ENCODE results near the gene ATXN1.

DNA sequence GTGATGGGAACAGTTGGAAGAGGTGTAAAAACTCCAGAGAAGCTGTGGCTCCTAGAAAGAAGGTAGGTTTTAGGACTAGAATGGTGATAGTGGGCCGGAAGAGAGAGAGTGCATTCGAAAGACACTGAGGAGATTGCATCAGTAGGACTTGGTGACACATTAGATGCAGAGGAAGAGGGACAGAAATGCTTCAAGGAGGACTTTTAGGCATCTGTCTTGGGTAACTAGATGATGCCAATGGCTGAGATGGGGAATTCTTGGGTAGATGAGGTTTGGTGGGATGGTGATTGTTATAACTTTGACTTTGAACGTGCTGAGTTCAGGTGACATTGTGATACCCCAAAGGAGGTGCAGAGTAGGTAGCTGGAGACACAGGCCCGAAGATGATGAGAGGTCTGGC lies 326.4 kb downstream of the ATXN1 start:
- TF ChIP-seq CTCF (IDR thresholded peaks at IDR 0.05; ENCODE audit: insufficient read depth, low read length, poor library complexity, severe bottlenecking) = no peak
- TF ChIP-seq EZH2phosphoT487 (conservative IDR thresholded peaks at IDR 0.05; ENCODE audit: low read length) = no peak
